GM04503 (cell line): Measurements from ENCODE around the gene CHRNA7.
"Not testable (repeated sequence)": the region's sequence is repeated elsewhere in the genome, so short reads cannot be mapped to it uniquely, and the experiment has no call there.

Source experiments
- DNase-seq: peaks from one replicate; pipeline ENCODE4 v3.0.0-alpha.2; 2012; ENCODE audit warnings: low read depth

The CHRNA7 gene

DNA sequence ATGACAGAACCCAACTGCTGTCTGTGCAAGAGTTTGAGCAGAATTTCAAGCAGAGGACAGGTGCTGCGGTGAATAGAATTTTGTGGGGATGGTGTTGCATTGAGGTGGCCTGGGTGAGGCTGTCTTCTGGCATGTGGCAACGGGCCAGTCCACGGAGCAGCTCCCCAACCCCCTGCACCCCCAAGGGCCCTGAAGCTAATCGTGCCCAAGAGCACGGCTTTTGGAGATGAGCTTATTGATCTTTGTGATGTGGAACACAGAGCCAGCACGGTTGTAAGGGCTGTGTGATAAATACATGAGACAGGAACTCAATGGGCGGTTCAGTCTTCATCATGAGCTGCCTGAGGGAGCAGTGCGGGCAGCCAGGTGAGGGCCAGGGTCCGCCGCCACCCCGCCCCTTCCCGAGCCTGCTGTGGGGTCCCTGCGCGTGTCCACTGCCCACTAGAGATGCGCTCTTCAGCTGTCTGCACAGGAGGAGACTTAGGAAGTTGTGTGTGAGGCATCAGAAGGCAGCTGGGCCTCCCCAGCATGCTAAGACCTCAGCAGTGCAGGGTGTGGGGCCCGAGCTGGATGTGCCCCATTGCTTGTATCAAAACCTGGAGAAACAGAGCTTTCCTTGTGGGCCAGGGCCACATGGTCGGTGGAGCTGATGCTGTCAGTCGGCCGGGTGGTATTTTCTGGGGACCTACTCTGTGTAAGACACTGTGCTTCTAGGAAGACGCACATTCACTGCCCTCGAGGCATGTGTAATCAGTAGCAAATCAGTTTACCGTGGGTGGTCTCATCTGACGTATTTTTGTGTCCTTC is 90.5 kb downstream of the CHRNA7 start:
- DNase-seq = no peak

DNA sequence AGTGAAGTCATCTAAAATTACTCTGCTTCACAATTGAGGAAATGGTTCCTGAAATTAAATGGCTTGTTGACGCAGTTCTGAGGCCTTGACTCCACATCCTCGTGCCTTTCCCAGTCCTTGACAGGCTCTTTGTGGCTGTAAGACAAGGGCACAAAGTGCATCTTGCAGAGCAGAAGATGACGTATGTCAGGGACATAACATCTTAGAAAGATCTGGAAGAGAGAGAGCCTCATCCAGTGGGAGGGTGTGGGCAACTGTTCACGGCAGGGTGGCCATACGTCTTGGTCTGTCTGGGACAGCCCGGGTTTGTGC is 91.0 kb downstream of the CHRNA7 start:
- DNase-seq = no peak

DNA sequence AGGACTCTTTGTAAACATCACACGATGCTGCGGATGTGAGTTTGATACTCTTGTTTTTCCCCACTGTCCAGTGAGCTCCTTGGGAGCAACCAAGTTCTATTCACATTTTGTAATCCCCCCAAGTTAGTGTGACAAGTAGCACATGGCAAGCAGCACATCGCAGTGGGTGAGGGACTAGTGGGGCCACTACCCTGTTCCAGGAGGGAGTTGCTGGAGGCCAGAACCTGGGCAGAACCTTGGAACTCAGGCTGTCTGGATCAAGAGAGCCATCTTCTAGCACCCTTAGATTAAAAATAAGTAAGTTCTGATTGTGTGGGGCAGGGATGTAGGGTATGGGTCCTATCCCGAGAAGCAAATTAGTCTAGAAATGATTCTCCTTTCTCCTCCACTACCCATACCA is 91.7 kb downstream of the CHRNA7 start:
- DNase-seq = no peak

DNA sequence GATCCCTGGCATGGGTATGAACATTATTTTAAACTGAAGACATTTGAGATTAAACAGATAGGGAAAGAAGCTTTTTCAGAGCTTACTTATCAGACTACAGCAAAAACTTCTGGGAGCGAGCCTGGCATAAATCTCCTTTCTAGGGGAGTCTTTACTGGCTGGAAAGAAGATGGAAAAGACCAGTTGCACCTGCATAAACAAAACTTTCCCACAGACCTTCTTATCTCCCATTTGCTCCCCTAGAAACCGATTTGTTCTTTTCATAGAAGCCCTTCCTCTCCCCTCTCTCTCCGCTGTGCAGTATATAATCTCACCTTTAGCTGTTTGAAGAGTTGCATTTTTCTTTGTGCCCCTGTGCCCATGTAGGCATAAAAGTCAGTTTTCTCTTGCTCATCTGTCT is 93.2 kb downstream of the CHRNA7 start:
- DNase-seq = no peak

DNA sequence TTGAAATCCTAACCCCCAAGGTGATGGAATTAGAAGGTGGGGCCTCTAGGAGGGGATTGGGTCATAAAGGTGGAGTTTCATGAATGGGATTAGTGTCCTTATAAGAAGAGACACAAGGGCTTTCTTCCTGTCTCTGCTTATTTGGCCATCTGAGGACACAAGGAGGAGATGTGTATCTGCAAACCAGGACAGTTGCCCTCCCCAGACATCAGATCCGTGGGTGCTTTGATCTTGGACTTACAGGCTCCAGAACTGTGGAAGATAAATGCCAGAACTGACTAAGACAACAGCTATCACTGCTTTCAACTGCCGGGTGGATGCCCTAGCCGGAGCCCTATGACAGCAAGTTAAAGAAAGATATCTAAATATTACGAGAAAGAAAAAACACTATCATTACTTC is 94.4 kb downstream of the CHRNA7 start:
- DNase-seq = no peak

DNA sequence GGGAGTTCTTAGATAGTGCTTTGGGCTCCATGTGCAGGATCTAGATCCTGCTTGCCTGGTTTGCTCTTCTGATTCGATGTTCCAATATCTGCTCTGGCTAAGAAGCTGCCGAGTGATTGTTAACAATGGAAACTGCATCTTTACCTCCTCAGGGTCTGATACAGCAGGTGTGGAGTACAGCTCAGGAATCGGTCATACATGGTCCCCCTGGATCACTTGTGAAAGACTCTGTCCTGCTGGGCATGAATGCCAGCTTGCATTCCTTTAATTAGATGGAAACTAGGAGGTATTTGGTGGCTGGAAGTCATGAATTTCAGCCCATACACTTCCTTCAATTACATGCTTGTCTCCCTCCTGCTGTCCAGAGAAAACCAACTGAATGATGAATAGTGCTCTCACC is 95.3 kb downstream of the CHRNA7 start:
- no peak for DNase-seq

DNA sequence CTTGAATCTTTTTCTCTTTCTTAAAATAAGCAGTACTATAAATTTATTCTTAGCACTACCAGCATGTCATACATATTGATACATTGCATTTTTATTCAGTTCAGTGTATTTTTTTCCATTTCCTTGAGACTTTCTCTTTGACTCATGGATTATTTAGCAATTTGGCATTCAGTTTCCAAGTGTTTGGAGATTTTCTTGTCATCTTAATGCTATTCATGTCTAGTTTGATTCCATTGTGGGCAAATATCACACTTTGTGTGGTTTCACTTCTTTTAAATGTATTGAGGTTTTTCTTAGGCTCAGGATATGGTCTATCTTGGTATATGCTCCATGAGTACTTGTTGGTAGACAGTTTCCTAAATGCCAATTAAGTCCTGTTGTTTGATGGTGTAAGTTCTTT is 99.5 kb downstream of the CHRNA7 start:
- DNase-seq = no peak

DNA sequence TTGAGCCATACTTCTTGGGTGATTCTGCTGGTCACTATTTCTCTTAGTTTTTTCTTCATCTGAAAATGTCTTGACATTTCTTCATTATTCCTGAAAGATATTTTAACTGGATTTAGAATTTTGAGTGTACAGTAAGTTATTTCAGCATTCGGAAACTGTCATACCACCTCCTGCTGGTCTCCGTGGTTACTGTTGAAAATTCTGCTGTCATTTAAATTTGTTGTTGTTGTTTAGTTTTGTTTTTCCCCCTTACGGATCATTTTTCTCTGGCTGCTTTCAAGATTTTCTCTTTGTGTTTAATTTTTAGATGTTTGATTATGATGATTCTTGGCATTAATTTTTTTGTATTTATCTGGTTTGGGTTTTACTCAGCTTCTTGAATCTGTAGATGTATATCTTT is 100.5 kb downstream of the CHRNA7 start:
- DNase-seq = no peak

DNA sequence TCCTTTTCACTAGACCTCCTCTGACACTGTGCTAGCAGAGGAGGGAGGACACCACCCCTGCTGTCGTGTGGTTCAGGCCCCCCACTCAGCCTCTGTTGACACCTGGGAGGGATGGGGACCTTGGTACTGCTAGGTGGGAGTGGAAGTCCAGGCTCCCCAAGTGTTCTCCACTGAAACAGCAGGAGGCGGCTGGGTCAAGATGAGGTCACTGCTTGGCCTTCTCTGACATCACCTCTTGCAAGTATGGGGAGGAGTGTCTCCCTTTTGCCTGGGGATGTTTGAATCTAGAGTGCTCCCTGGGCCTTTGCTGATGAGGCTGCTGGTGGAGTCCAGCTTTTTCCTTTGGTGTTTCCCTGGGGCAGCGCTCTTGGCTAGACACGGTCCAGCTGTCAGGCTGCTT is 101.5 kb downstream of the CHRNA7 start:
- DNase-seq = no peak

DNA sequence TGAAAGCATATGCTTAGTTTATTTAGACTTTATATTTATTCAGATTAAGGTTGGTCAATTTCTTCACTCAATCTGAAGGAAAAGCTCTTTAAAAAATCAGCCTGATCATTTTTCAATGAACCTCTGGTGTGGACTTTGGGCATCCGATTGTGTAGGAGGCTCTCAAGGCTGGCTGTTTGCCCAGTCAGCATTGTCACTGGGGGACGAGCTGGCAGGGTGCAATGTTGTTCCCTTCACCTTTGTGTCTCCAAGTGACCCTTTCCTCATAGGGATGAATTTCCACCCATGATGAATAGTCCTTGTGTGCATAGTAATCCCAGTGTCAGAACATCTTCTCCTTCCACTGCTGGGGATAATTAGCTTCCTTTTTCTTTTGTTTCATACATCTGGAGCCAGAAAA is 102.5 kb downstream of the CHRNA7 start:
- no peak for DNase-seq

DNA sequence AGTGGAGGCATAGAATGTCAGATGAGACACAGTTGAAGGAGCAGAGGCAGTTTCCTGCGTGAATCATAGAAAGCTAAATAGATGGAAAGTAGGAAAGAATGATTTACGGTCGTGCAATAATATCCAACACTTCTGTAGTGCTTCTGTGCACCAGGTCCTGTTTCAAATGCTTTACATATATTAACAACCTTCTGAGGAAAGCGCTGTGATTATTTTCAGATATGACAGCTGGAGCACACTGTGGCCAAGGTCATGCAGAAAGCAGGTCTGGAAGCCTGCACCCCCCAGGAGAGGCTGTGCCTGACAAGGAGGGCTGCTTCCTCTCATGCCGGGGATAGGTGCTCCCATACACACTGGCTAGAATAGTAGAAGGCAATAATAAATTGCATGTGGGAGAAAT is 104.5 kb downstream of the CHRNA7 start:
- no peak for DNase-seq

DNA sequence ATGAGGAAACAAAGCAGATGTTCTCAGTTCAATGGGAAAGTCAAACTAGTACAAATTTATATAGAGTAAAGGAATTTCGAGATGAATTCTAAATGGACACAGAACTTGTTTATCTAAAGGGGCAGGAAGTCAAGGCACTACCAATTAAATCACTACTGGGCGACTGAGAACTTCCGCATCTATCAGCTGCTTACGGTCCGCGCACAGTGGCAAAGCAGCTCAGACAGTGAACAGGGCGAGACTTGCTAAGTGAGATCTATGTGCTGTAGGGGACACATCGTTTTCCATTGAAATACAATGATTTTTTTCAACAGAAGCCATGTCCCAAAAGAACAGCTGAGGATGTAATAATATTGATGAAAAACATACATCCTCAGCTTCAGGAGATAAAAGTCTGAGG is 105.0 kb downstream of the CHRNA7 start:
- DNase-seq = no peak

DNA sequence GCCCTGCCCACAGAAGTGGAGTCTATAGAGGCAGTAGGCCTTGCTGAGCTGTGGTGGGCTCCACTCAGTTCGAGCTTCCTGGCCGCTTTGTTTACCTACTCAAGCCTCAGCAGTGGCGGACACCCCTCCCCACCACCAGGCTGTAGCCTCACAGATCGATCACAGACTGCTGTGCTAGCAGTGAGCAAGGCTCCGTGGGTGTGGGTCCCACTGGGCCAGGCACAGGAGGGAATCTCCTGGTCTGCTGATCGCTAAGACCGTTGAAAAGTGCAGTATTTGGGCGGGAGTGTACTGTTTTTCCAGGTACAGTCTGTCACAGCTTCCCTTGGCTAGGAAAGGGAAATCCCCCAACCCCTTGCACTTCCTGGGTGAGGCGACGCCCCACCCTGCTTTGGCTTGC is 115.2 kb downstream of the CHRNA7 start:
- DNase-seq = not testable (repeated sequence)

DNA sequence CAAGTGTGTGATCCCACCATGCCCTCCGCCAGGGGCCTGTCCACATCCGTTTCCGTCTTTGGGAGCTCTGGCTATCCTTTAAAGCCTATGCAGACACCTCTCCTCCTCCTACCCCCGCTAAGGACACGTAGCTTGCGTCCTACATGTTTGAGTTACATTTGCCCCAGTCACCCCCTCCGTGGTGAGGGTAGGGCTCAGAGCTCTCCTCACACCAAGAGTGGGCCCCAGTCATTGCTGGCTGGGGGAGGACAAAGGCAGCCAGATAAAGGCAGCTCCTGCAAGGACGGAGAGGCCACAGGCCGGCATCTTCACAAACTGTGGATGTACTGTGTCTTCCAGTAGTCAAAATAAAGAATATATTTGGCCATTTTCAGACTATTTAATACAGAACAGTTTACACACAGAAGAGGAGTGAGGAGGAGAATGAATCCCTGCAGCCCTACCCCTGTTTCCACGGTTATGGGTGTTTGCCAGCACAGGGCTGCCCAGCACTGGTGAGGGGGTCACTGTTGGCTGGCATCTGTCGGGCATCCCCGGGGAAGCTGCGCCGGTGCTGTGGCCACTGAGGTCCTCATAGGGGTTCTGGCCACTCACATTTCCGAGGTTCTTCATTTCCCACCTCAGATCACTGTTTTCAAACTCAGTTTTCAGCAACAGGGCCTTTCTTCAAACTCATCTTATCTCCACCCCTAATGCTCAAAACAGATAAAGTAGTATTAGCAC is 118.7 kb downstream of the CHRNA7 start:
- DNase-seq = no peak

DNA sequence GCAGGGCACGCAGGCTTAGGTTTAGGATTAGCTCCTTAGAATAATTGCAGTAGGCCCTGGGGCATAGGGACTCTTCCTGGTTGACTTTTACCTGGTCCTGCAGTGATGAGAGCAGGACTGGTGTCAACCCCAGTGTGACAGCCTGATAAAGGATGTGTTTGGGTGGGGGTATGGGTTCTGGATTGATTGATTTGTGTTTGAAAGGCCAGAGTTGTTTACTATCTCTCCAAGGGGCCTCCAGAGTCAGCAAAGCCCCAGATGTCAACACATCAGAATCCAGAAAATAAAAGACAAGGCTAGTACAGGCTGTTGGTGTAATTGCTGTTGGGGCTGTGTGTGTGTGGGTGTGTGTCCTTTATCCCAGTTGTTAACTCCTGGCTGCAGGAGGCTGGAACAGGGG is 122.3 kb downstream of the CHRNA7 start:
- DNase-seq = no peak

DNA sequence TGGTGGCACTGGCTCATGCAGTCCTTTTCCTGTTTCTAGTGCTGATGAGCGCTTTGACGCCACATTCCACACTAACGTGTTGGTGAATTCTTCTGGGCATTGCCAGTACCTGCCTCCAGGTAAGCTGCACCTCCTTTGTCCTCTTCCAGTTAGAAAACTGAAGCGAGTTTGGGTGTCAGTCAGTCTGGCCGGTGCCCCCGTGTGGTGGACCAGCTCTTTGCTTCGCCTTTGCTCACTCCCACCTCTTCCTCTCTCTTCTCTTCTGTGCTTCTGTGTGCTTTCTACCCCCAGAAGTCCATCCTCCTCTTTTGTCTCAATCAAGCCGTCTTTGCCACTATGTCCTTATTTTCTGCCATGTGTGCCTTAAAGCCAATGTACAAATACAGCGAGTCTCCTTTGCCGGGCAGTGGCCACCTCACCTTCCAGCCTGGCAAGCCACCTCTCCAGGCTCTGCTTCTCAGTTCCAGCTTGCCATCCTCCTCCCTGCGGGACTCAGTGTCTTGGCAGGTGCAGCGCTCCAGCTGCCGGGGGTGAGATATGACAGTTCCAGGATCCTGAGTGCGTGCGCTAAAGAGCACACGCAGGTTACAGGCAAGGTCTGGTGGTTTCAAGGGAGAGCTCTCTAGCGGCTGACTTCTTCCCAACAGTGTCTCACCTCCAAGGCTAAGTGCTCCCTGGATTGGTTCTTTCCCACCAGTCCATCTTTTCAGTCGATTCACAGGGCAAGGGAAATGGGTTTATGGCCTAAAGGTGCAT is 123.7 kb downstream of the CHRNA7 start:
- not testable (repeated sequence) for DNase-seq

DNA sequence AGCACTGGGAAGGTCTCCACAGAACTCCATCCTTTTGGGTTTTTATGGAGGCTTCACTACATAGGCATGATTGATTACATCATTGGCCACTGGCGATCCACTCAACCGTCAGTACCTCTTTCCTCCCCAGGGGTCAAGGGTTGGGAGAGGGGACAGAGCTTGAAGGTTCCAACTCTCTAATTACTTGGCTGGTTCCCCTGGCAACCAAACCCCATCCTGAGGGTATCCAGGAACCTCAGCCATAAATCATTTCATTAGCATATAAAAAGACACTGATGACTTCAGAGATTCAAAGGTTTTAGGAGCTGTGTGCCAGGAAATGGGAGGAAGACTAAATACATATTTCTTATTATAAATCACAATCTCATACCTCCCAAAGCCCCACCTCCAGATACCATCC is 131.8 kb downstream of the CHRNA7 start:
- not testable (repeated sequence) for DNase-seq

DNA sequence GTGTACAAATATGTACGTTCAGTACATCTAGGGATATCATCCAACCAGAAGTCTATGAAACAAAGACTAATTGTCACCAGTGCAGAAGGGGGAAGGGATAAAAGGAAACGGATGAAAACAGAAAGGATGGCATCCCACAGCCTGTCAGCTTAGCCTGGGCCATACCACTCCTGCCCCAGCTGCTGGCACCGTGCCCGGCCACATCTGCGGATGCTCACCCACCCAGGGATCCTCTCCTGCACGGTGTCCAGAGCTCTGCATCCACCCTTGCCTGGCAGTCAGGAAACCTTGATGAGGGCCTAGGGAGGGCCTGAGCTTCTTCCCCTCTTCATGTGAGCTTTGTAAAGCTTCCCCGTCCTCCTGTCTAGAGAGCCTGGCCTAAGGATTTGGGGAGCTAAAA is 133.8 kb downstream of the CHRNA7 start:
- DNase-seq = not testable (repeated sequence)

DNA sequence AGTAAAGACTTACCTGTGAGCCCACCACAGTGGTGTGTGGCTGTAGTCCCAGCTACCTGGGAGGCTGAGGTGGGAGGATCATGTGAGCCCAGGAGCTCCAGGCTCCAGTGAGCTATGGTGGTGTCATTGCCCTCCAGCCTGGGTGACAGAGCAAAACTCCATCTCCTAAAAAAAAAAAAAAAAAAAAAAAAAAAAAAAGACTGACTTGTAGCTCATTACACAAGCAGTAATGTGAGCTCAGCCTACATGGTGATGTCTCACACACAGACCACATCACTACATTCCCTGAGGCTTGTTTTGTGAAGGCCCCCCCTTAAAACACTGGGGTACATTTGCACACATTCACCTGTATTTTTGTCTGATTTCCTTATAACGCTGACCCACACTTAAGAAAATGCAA is 134.4 kb downstream of the CHRNA7 start:
- DNase-seq = not testable (repeated sequence)

DNA sequence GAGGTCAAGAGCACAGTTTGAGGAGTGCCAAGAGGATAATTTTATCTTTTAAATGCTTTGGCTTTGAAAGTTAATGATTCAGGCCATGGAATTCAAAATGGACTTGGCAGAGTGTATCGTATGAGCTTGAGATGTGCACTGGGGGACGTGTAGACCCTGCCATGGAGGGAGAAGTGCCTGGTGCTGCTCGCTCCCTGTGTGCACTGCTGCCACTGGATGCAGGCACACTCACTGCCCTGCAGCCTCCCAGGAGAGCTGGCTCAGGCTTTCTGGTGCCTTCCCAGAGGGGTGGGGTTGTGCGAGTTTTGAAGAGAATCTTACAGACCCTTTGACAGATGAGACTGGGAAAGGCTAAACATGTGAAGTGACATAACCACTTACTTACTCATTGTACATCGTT is 135.5 kb downstream of the CHRNA7 start:
- not testable (repeated sequence) for DNase-seq

DNA sequence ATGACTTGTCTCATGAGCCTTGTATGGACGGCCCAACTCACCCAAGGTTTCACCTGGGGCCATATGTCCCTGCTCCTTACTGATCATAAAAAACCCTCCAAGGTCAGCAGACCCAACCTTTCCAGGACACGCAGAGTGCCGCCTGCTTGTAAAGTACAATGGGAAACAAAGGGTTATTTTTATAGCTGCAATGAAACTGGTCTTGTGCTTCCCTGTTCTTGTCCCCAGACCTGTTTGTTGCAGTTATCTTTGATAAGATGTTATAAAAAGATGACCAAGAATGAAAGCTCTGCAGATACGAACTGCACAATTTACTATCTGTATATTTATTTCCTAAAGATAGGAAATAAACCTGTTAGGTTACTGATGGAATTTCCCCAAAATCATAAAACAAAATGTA is 136.0 kb downstream of the CHRNA7 start:
- DNase-seq = not testable (repeated sequence)

DNA sequence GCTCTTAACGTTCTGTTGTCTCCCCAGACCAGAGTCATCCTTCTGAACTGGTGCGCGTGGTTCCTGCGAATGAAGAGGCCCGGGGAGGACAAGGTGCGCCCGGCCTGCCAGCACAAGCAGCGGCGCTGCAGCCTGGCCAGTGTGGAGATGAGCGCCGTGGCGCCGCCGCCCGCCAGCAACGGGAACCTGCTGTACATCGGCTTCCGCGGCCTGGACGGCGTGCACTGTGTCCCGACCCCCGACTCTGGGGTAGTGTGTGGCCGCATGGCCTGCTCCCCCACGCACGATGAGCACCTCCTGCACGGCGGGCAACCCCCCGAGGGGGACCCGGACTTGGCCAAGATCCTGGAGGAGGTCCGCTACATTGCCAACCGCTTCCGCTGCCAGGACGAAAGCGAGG is 137.6 kb downstream of the CHRNA7 start:
- DNase-seq = not testable (repeated sequence)

DNA sequence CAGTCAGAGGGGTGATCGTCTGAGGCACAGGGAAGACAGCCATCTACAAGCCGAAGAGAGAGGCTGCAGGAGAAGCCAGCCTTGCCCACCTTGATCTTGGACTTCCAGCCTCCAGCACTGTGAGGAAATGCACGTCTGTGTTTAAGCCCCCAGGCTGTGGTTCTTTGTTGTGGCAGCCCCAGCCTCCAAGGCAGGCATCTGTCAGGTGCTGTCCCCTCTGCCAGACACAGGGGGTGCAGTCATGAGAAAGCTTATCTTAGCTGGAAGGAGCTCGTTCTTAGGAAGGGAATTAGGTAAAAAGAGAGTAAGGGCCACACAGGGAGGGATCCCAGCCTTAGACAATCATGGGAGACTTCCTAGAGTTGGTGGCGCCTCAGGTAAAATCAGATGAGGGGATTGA is 150.3 kb downstream of the CHRNA7 start:
- not testable (repeated sequence) for DNase-seq
